ENCODE measurements around the gene MEGF11.

DNA sequence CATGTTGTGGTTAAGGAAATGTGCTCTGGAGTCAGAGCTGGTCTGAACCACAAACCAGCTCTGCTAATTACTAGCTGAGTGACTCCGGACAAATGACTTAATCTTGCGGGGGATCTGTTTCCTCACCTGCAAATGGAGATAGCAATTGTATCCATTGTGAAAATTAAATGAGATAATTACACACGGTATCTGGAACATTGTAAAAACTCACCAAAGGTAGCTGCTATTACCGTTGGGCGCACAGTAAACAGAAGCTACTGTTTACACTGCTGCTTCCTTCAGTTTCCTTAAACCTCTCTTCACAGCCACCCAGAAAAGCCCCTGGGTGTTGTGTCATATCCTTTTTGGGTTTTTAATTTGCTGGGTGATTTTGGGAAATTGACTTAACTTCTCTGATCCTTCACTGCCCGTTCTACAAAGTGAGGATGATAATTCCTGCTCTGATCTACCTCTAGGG, 107.8 kb downstream of the MEGF11 start:
- TF ChIP-seq, protein P1, sequence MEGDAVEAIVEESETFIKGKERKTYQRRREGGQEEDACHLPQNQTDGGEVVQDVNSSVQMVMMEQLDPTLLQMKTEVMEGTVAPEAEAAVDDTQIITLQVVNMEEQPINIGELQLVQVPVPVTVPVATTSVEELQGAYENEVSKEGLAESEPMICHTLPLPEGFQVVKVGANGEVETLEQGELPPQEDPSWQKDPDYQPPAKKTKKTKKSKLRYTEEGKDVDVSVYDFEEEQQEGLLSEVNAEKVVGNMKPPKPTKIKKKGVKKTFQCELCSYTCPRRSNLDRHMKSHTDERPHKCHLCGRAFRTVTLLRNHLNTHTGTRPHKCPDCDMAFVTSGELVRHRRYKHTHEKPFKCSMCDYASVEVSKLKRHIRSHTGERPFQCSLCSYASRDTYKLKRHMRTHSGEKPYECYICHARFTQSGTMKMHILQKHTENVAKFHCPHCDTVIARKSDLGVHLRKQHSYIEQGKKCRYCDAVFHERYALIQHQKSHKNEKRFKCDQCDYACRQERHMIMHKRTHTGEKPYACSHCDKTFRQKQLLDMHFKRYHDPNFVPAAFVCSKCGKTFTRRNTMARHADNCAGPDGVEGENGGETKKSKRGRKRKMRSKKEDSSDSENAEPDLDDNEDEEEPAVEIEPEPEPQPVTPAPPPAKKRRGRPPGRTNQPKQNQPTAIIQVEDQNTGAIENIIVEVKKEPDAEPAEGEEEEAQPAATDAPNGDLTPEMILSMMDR (conservative IDR thresholded peaks at IDR 0.05; ENCODE audit: low read length) = no peak
- TF ChIP-seq EZH2phosphoT487 (IDR thresholded peaks at IDR 0.05; ENCODE audit: borderline replicate concordance) = no peak
